Activated CD8-positive, alpha-beta memory T cell treated with anti-CD3 and anti-CD28 coated beads for 36 hours (primary cell): ENCODE measurements around the gene PPP3R1. TPM values are rescaled to one million over a fixed set of nuclear protein-coding genes. Genes with fewer than 3 reads are reported as not detected.

Experiments used
- CTCF ChIA-PET: fragments of 350-600 bp; sonication (Branson Sonifier 250); formaldehyde crosslinking; loops from one replicate; lab custom pipeline; 2021; ENCODE audit warnings: antibody characterized with exemption; lab: Charles Lee
- POLR2A ChIA-PET: fragments of 350-600 bp; sonication (Branson Sonifier 250); formaldehyde crosslinking; loops from one replicate; lab custom pipeline; 2021; ENCODE audit warnings: antibody characterized with exemption; lab: Charles Lee
- total RNA-seq, 2 experiments: library from RNA; stranded (reverse); gene quantifications; one replicate each; pipeline ENCODE4 v1.2.3, GENCODE V29; 2021

Gene PPP3R1
- total RNA-seq, 2 experiments from 2014 or later: 84.6 to 86.8 TPM

GRCh38 chr2:68272246-68272994 lies 20.1 kb upstream of the PPP3R1 start:
- POLR2A ChIA-PET: interaction anchor here (0.6 kb wide), 1 partner anchor 113 kb away, joined by 3 read pairs; no protein-coding TSS in a partner anchor
- CTCF ChIA-PET: no interaction called here

- POLR2A ChIA-PET: no interaction called here
Observed at GRCh38 chr2:68266655-68267054, 14.3 kb upstream of the PPP3R1 start.

GRCh38 chr2:68263632-68264031 lies 11.3 kb upstream of the PPP3R1 start:
- ChIA-PET POLR2A (no interaction called here), CTCF (no interaction called here)

More at GRCh38 chr2:68266655-68267054, 14.3 kb upstream of the PPP3R1 start:
- CTCF ChIA-PET: interaction anchor here (1.2 kb wide), 1 partner anchor 25 kb away, joined by 3 read pairs; no protein-coding TSS in a partner anchor

- POLR2A ChIA-PET: no interaction called here
- CTCF ChIA-PET: interaction anchor here (1.0 kb wide), 1 partner anchor 11 kb away, joined by 3 read pairs; no protein-coding TSS in a partner anchor
Observed at GRCh38 chr2:68258851-68259250, 6.5 kb upstream of the PPP3R1 start.

GRCh38 chr2:68256093-68256450 lies 3.7 kb upstream of the PPP3R1 start:
- ChIA-PET POLR2A (no interaction called here), CTCF (no interaction called here)

GRCh38 chr2:68253219-68254068 lies 1.1 kb upstream of the PPP3R1 start:
- ChIA-PET CTCF (interaction anchor here (0.6 to 3.8 kb wide), 4 partner anchors 29 to 188 kb away, joined by 3 to 21 read pairs (median 5); no protein-coding TSS in a partner anchor), POLR2A (interaction anchor here (0.6 to 1.5 kb wide), 5 partner anchors 36 to 214 kb away, joined by 3 to 6 read pairs (median 3); partner anchors contain the start of genes APLF and FBXO48)

GRCh38 chr2:68251855-68252399 lies 405 bp downstream of the PPP3R1 start:
- ChIA-PET CTCF (interaction anchor here (1.8 to 3.8 kb wide), 3 partner anchors 57 to 189 kb away, joined by 4 to 21 read pairs (median 5); no protein-coding TSS in a partner anchor), POLR2A (interaction anchor here (1.0 to 1.6 kb wide), 6 partner anchors 48 to 113 kb away, joined by 3 to 7 read pairs (median 4); partner anchors contain the start of genes PLEK and PNO1)

GRCh38 chr2:68251187-68251854 lies 1.0 kb downstream of the PPP3R1 start:
- ChIA-PET CTCF (interaction anchor here (1.9 to 3.8 kb wide), 2 partner anchors 57 to 62 kb away, joined by 4 to 21 read pairs; no protein-coding TSS in a partner anchor), POLR2A (interaction anchor here (1.0 to 1.6 kb wide), 3 partner anchors 52 to 94 kb away, joined by 3 to 6 read pairs (median 3); partner anchors contain the start of gene PNO1)

GRCh38 chr2:68250652-68251186 lies 1.6 kb downstream of the PPP3R1 start:
- CTCF ChIA-PET: interaction anchor here (1.9 to 3.8 kb wide), 2 partner anchors 56 to 61 kb away, joined by 4 to 21 read pairs; no protein-coding TSS in a partner anchor
- POLR2A ChIA-PET: interaction anchor here (0.6 to 1.1 kb wide), 3 partner anchors 52 to 1393 kb away, joined by 3 read pairs; no protein-coding TSS in a partner anchor

GRCh38 chr2:68250196-68250595 lies 2.1 kb downstream of the PPP3R1 start:
- ChIA-PET CTCF (interaction anchor here (1.9 to 3.8 kb wide), 2 partner anchors 55 to 61 kb away, joined by 4 to 21 read pairs; no protein-coding TSS in a partner anchor), POLR2A (interaction anchor here (0.6 to 1.1 kb wide), 2 partner anchors 51 to 1394 kb away, joined by 3 read pairs; no protein-coding TSS in a partner anchor)

GRCh38 chr2:68248806-68249205 lies 3.5 kb downstream of the PPP3R1 start:
- CTCF ChIA-PET: no interaction called here
- POLR2A ChIA-PET: no interaction called here

GRCh38 chr2:68248361-68248760 lies 4.0 kb downstream of the PPP3R1 start:
- POLR2A ChIA-PET: no interaction called here
- CTCF ChIA-PET: no interaction called here

- POLR2A ChIA-PET: interaction anchor here (0.8 kb wide), 1 partner anchor 52 kb away, joined by 4 read pairs; no protein-coding TSS in a partner anchor
- CTCF ChIA-PET: interaction anchor here (1.0 kb wide), 1 partner anchor 61 kb away, joined by 3 read pairs; no protein-coding TSS in a partner anchor
Observed at GRCh38 chr2:68246396-68246795, 5.9 kb downstream of the PPP3R1 start.

- POLR2A ChIA-PET: interaction anchor here (0.8 kb wide), 1 partner anchor 51 kb away, joined by 4 read pairs; no protein-coding TSS in a partner anchor
- CTCF ChIA-PET: interaction anchor here (1.0 kb wide), 1 partner anchor 60 kb away, joined by 3 read pairs; no protein-coding TSS in a partner anchor
Observed at GRCh38 chr2:68245672-68246071, 6.7 kb downstream of the PPP3R1 start.

- ChIA-PET POLR2A (no interaction called here), CTCF (no interaction called here)
Observed at GRCh38 chr2:68245066-68245465, 7.3 kb downstream of the PPP3R1 start.

- ChIA-PET CTCF (no interaction called here), POLR2A (no interaction called here)
Observed at GRCh38 chr2:68244456-68244855, 7.9 kb downstream of the PPP3R1 start.

GRCh38 chr2:68241732-68242131 lies 10.6 kb downstream of the PPP3R1 start:
- ChIA-PET CTCF (interaction anchor here (0.7 to 1.1 kb wide), 3 partner anchors 16 to 182 kb away, joined by 3 to 5 read pairs (median 5); no protein-coding TSS in a partner anchor), POLR2A (no interaction called here)

- ChIA-PET POLR2A (no interaction called here), CTCF (no interaction called here)
Observed at GRCh38 chr2:68240446-68240845, 11.9 kb downstream of the PPP3R1 start.
